ENCODE results near the gene LDAF1.
"Not testable (repeated sequence)": the region's sequence is repeated elsewhere in the genome, so short reads cannot be mapped to it uniquely, and the experiment has no call there.

Gene LDAF1

GRCh38 chr16:21156767-21157467 is 1.6 kb upstream of the LDAF1 start:
- no peak for TF ChIP-seq JUND (IDR thresholded peaks at IDR 0.05; ENCODE audit: low read depth)
- peak; percentile 73 to 77 for DNase-seq (ENCODE audit: low read depth in 1 of 2, low spot score in 1 of 2)
- in situ Hi-C loops (cut with HindIII; ENCODE audit: low pct_unique_long_range_greater_than_20kb, low sequenced_read_pairs): no loop called here

- no peak for DNase-seq (ENCODE audit: low read depth in 1 of 2, low spot score in 1 of 2)
- in situ Hi-C loops (cut with HindIII; ENCODE audit: low pct_unique_long_range_greater_than_20kb, low sequenced_read_pairs): no loop called here
- TF ChIP-seq JUND (IDR thresholded peaks at IDR 0.05; ENCODE audit: low read depth): no peak
These were observed 842 bp upstream of the LDAF1 start for GRCh38 chr16:21157632-21158031.

GRCh38 chr16:21159281-21159951 is 942 bp downstream of the LDAF1 start:
- DNase-seq (ENCODE audit: low read depth in 1 of 2, low spot score in 1 of 2): peak; percentile 55 to 83
- in situ Hi-C loops (cut with HindIII; ENCODE audit: low pct_unique_long_range_greater_than_20kb, low sequenced_read_pairs): no loop called here
- TF ChIP-seq JUND (IDR thresholded peaks at IDR 0.05; ENCODE audit: low read depth): no peak

- in situ Hi-C loops (cut with HindIII; ENCODE audit: low pct_unique_long_range_greater_than_20kb, low sequenced_read_pairs): no loop called here
- TF ChIP-seq JUND (IDR thresholded peaks at IDR 0.05; ENCODE audit: low read depth): no peak
These were observed 1.8 kb downstream of the LDAF1 start for GRCh38 chr16:21160276-21160675.

GRCh38 chr16:21161211-21161610 is 2.7 kb downstream of the LDAF1 start:
- no peak for TF ChIP-seq JUND (IDR thresholded peaks at IDR 0.05; ENCODE audit: low read depth)
- no peak for DNase-seq (ENCODE audit: low read depth in 1 of 2, low spot score in 1 of 2)
- in situ Hi-C loops (cut with HindIII; ENCODE audit: low pct_unique_long_range_greater_than_20kb, low sequenced_read_pairs): no loop called here

More at GRCh38 chr16:21160276-21160675, 1.8 kb downstream of the LDAF1 start:
- no peak for DNase-seq (ENCODE audit: low read depth in 1 of 2, low spot score in 1 of 2)

GRCh38 chr16:21162661-21163151 is 4.2 kb downstream of the LDAF1 start:
- DNase-seq (ENCODE audit: low read depth in 1 of 2, low spot score in 1 of 2): no peak
- TF ChIP-seq JUND (IDR thresholded peaks at IDR 0.05; ENCODE audit: low read depth): no peak
- in situ Hi-C loops (cut with HindIII; ENCODE audit: low pct_unique_long_range_greater_than_20kb, low sequenced_read_pairs): no loop called here

GRCh38 chr16:21163576-21163975 is 5.1 kb downstream of the LDAF1 start:
- no peak for DNase-seq (ENCODE audit: low read depth in 1 of 2, low spot score in 1 of 2)
- TF ChIP-seq JUND (IDR thresholded peaks at IDR 0.05; ENCODE audit: low read depth): no peak
- in situ Hi-C loops (cut with HindIII; ENCODE audit: low pct_unique_long_range_greater_than_20kb, low sequenced_read_pairs): no loop called here

- no peak for DNase-seq (ENCODE audit: low read depth in 1 of 2, low spot score in 1 of 2)
- TF ChIP-seq JUND (IDR thresholded peaks at IDR 0.05; ENCODE audit: low read depth): no peak
- in situ Hi-C loops (cut with HindIII; ENCODE audit: low pct_unique_long_range_greater_than_20kb, low sequenced_read_pairs): no loop called here
These were observed 6.2 kb downstream of the LDAF1 start for GRCh38 chr16:21164521-21165168.

GRCh38 chr16:21166561-21166961 is 8.1 kb downstream of the LDAF1 start:
- in situ Hi-C loops (cut with HindIII; ENCODE audit: low pct_unique_long_range_greater_than_20kb, low sequenced_read_pairs): no loop called here
- peak in 1 of 2 experiments; percentile 26 for DNase-seq (ENCODE audit: low read depth in 1 of 2, low spot score in 1 of 2)
- TF ChIP-seq JUND (IDR thresholded peaks at IDR 0.05; ENCODE audit: low read depth): no peak

- no peak for TF ChIP-seq JUND (IDR thresholded peaks at IDR 0.05; ENCODE audit: low read depth)
- DNase-seq (ENCODE audit: low read depth in 1 of 2, low spot score in 1 of 2): no peak
- in situ Hi-C loops (cut with HindIII; ENCODE audit: low pct_unique_long_range_greater_than_20kb, low sequenced_read_pairs): no loop called here
These were observed 8.9 kb downstream of the LDAF1 start for GRCh38 chr16:21167360-21167759.

GRCh38 chr16:21167929-21168602 is 9.6 kb downstream of the LDAF1 start:
- no peak for TF ChIP-seq JUND (IDR thresholded peaks at IDR 0.05; ENCODE audit: low read depth)
- no peak for DNase-seq (ENCODE audit: low read depth in 1 of 2, low spot score in 1 of 2)
- in situ Hi-C loops (cut with HindIII; ENCODE audit: low pct_unique_long_range_greater_than_20kb, low sequenced_read_pairs): no loop called here

GRCh38 chr16:21169249-21169981 is 10.9 kb downstream of the LDAF1 start:
- in situ Hi-C loops (cut with HindIII; ENCODE audit: low pct_unique_long_range_greater_than_20kb, low sequenced_read_pairs): no loop called here
- DNase-seq (ENCODE audit: low read depth in 1 of 2, low spot score in 1 of 2): no peak
- no peak for TF ChIP-seq JUND (IDR thresholded peaks at IDR 0.05; ENCODE audit: low read depth)

GRCh38 chr16:21170116-21170515 is 11.6 kb downstream of the LDAF1 start:
- DNase-seq (ENCODE audit: low read depth in 1 of 2, low spot score in 1 of 2); in situ Hi-C loops (cut with HindIII; ENCODE audit: low pct_unique_long_range_greater_than_20kb, low sequenced_read_pairs): not testable (repeated sequence)
